Measurements from ENCODE around the gene HMCN2.

- TF ChIP-seq CTCF (IDR thresholded peaks at IDR 0.05) (no peak), POLR2AphosphoS5 (IDR thresholded peaks at IDR 0.05) (no peak), POLR2A (IDR thresholded peaks at IDR 0.05) (no peak), EP300 (IDR thresholded peaks at IDR 0.05) (no peak)
These were observed 878 bp upstream of the HMCN2 start for GRCh38 chr9:130264414-130265350.

All from stomach (tissue), 4 donors.